HG03060 (cell line): ENCODE results near the gene CNIH1.
"Not testable (repeated sequence)": the region's sequence is repeated elsewhere in the genome, so short reads cannot be mapped to it uniquely, and the experiment has no call there.

Source experiments
- ATAC-seq: cut with Tn5 transposase; IDR thresholded peaks from one replicate; pipeline ENCODE4 v1.9.1; 2021; ENCODE audit warnings: low read depth, moderate number of reproducible peaks; ENCODE audit not compliant: unreplicated experiment

CNIH1 gene

DNA sequence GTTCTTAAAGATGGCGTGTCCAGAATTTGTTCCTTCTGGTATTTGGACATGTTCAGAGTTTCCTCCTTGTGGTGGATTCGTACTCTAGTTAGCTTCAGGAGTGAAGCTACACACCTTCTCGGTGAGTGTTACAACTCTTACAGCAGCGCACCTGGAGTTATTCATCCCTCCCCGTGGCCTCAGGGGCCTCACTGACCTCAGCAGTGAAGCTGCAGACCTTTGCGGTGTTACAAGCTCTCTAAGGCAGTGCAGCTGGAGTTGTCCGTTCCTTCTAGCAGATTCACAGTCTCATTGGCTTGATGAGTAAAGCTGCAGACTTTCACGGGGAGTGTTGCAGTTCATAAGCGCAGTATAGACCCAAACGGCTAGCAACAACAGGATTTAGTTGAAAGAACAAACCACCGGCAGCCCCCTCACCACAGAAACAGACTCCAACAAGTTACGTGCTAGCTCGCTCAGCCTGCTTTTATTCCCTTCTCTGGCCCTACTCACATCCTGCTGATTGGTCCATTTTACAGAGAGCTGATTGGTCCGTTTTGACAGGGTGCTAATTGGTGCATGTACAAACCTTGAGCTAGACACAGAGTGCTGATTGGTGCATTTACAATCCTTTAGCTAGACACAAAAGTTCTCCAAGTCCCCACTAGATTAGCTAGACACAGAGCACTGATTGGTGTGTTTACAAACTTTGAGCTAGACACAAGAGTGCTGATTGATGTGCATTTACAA, 48.9 kb downstream of the CNIH1 start:
- no peak for ATAC-seq

DNA sequence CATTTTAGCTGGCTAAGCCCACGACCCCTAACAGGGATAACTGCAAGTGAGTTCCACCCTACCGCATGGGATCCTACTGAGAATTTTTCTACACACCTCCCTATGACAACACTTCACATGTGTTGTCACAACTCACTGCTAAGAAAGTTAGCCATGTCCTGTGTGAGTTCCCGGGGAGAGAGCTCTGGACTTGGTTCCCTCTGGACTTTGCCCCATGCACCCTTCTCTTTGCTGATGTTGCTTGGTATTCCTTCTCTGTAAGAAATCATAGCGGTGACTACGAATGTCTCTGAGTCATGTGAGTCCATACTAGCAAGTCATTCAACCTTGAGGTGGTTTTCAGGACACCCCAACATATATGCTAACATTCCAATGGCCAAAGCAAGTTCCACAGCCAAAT, 53.8 kb downstream of the CNIH1 start:
- no peak for ATAC-seq

DNA sequence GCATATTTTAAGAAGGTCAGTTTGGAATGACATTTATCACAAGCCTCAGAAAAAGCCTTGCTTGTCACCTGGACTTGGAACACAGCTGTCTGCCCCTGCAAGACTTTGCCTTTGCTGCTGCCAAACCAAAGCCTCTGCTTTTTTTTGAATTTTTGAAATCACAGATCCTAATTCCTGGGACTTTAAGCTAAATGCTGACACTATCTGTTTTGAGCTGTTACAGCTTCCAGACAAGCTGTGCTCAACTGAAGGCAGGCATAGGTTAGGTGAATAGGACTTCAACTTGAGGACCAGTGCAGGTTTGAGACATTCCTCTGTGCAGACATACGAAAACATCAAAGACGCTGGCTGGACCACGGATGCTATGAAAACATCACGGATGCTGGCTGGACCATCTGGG, 55.6 kb downstream of the CNIH1 start:
- ATAC-seq: no peak

DNA sequence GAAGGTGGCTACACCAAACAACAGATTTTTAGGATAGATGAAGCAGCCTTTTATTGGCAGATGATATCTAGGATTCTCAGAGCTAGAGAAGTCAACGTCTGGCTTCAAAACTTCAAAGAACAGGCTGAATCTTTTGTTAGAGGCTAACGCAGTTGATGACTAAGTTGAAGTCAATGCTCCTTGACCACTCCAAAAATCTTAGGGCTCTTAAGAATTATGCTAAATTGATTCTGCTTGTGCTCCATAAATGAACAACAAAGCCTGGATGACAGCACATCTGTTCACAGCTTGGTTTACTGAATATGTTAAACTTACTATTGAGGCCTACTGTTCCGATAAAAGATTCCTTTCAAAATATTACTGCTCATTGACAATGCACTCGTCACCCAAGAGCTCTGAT, 57.3 kb downstream of the CNIH1 start:
- ATAC-seq: no peak

DNA sequence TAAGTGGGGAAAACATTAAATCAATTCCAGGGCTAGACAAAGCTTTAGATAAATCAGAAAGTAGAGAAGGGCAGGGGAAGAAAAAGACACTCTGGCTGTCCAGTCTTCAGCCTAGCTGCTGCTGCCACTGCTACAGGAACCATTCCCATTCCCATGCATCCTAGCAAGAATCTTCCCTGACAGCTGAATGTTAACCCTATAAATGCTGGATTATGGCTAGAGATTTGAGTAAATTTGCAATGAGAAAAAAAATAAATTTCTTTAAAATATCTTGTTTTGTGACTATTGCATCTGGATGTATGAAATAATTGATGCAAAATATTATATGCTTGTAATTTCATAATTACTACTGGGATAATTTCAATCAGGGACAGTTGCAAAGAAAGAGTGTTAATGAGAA, 59.4 kb downstream of the CNIH1 start:
- no peak for ATAC-seq

DNA sequence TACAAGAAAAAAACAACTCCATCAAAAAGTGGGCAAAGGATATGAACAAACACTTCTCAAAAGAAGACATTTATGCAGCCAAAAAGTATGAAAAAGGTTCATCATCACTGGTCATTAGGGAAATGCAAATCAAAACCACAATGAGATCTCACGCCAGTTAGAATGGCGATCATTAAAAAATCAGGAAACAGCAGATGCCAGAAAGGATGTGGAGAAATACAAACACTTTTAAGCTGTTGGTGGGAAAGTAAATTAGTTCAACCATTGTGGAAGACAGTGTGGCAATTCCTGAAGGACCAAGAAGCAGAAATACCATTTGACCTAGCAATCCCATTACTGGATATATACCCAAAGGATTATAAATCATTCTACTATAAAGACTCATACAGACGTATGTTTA, 60.6 kb downstream of the CNIH1 start:
- not testable (repeated sequence) for ATAC-seq

DNA sequence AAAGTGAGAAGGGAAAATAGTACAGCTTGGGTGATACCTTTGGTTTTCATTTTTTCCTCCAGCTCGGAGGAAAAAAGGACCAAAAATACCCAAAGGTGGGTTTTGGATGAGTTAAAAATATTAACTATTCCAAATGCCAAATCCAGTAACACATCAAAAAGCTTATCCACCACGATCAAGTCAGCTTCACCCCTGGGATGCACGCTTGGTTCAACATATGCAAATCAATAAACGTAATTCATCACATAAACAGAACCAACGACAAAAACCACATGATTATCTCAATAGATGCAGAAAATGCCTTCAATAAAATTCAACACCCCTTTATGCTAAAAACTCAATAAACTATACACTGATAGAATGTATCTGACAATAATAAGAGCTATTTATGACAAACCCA, 62.3 kb downstream of the CNIH1 start:
- ATAC-seq: not testable (repeated sequence)

DNA sequence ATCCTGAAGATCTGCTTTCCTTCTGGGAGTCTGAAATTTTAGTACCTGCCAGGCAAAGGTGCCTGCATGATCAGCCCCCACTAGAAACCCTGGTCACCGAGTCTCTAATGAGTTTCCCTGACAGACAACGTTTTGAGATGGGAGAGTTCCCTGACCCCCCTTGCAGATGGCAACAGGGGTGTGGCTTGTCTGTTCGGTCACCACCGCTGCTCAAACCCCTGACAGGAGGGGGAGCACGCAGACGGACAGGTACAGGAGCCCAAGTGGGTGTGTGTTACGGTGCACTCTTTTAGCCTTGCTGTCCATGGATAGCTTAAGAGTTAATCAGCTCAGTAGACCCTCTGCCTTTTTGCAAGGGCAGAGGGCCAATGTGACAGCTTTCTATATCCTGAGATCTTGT, 63.7 kb downstream of the CNIH1 start:
- no peak for ATAC-seq

DNA sequence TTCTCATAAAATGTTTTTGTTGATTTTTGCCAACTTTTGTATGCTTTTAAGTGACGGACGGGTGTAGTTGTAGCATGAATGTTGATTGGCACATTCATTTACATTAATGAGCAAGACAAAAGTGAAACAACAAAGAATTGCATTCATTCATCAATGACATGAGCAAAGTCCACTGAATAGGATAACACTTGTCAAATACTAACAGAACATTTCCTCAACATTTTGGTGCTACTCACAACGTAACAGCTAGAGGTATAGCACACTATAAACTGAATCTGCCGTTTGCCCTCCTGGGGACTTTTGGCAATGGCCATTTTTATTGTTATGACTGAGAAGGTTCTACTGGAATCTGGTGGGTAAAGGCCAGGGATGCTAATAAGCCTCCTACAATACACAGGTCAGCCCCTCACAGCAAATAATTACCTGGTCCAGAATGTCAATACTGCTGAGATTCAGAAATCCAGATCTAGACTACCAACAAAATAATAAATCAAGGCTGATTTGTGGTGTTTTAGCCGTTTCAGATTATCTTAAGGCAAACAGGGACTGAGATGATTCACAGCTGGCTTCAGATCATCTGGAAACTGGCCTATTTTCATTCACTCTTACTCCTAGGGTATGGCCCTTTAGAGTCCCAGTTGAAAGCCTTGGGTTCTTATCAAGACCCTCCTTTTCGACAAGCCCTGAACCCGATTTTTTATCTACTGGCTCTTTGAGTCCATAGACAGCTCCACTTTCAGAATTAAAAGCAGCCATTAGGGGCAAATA, 66.9 kb downstream of the CNIH1 start:
- ATAC-seq: no peak
